Stomach (tissue), 9 donors: ENCODE measurements around the gene ATOH8. TPM values are rescaled to one million over a fixed set of nuclear protein-coding genes. Genes with fewer than 3 reads are reported as not detected.
A peak's percentile ranks its signal among the peaks of the same experiment; 100 is the strongest.

Source experiments
- DNase-seq, 2 donors: peaks; one replicate each; pipeline versions ENCODE4 v3.0.0 to v3.0.0-alpha.2; 2013 to 2019
- H3K27ac ChIP-seq, 5 donors: fragments of 200-600 bp in 4 of 5; sonication (generic) in 4 of 5; one replicate each; pipeline ENCODE4 v1.5.1; 2013 to 2019; ENCODE audit warnings: mild to moderate bottlenecking in 1 of 5, moderate library complexity in 1 of 5
- H3K27me3 ChIP-seq, 3 donors: fragments of 200-600 bp; sonication (generic); one replicate each; pipeline ENCODE4 v1.5.1; 2017 to 2019; ENCODE audit warnings: mixed run types in 1 of 3
- H3K36me3 ChIP-seq, 4 donors: fragments of 200-600 bp; sonication (generic); 1 replicate in 3 of 4; 2 replicates in 1 of 4; pipeline ENCODE4 v1.5.1; 2016 to 2019
- H3K4me1 ChIP-seq, 4 donors: fragments of 200-600 bp; sonication (generic); one replicate each; pipeline ENCODE4 v1.5.1; 2016 to 2019
- H3K4me3 ChIP-seq, 4 donors: fragments of 200-600 bp; sonication (generic) in 3 of 4; one replicate each; pipeline ENCODE4 v1.5.1; 2016 to 2019; ENCODE audit warnings: mild to moderate bottlenecking in 1 of 4
- H3K9me3 ChIP-seq, 4 donors: fragments of 200-600 bp; sonication (generic); one replicate each; pipeline ENCODE4 v1.5.1; 2016 to 2019
- EP300 ChIP-seq: sonication (generic); formaldehyde crosslinking; IDR thresholded peaks from one replicate; pipeline ENCODE4 v1.6.1; 2017; ENCODE audit warnings: antibody characterized with exemption
- POLR2A ChIP-seq, 4 donors: fragments of 450-650 bp; IDR thresholded peaks; one replicate each; pipeline ENCODE4 v1.6.1; 2016; ENCODE audit warnings: antibody characterized with exemption in 4 of 4, control low read depth in 2 of 4, mild to moderate bottlenecking in 1 of 4, moderate library complexity in 1 of 4
- POLR2AphosphoS5 ChIP-seq, 3 donors: sonication (generic); formaldehyde crosslinking; IDR thresholded peaks; one replicate each; pipeline ENCODE4 v1.6.1; 2016; ENCODE audit warnings: antibody characterized with exemption in 3 of 3
- WGBS, 5 donors: extraction: QIAGEN DNeasy Blood & Tissue Kit in 3 of 5; methylation state at CpG; one replicate each; pipeline versions ENCODE4 v1.1.5 to v1.1.7; 2013 to 2018; 5-methylcytosine and 5-hydroxymethylcytosine counted together
- intact Hi-C: fragments of 100-400 bp; cut with DNase I; formaldehyde crosslinking; loops from one replicate; pipeline ENCODE4 v1.15.1; 2023; ENCODE audit warnings: low total_unique reads
- polyA plus RNA-seq, 3 donors: library from polyadenylated mRNA; stranded (reverse); fragments of 200-250 nt; gene quantifications; one replicate each; pipeline ENCODE4 v1.2.3, GENCODE V29; 2013
- total RNA-seq, 5 donors: library from RNA; depleted of rRNA; stranded (reverse); fragments of >200 nt; gene quantifications; one replicate each; pipeline versions ENCODE4 v1.1.0 to v1.2.3, GENCODE V29; 2014 to 2016
- TF ChIP-seq, protein P1 (sequence below), 7 experiments: fragments of 450-650 bp in 4 of 7; fragments of 200-600 bp in 3 of 7; sonication (generic) in 3 of 7; IDR thresholded peaks; one replicate each; pipeline ENCODE4 v1.5.1; 2016 to 2019; ENCODE audit warnings: antibody characterized with exemption in 7 of 7, control low read depth in 2 of 7, mild to moderate bottlenecking in 1 of 7
- donor health status: healthy with polysubstance abuse.
- donor health status: Bipolar disorder and iron deficiency.
- donor health status: healthy.

Gene ATOH8
- total and polyA plus RNA-seq, 8 donors: 2.3 to 23.2 (median 13.3) TPM

GRCh38 chr2:85771486-85771885, 17.7 kb downstream of the ATOH8 start:
- Histone ChIP-seq H3K4me1 (peaks cover 71 to 85% (median 77%) of the 10 kb centered on the region in 4 donors), H3K36me3 (peaks cover 0 to 11% (median 1%) of the 10 kb centered on the region in 4 donors), H3K27me3 (peaks cover 0 to 6% (median 0%) of the 10 kb centered on the region in 3 donors), H3K4me3 (peak overlapping the region in 2 of 4 donors; percentile 13 to 18), H3K27ac (peak overlapping the region in 4 of 5 donors; percentile 81 to 87 (median 86)), H3K9me3 (no peaks in the 10 kb centered on the region)
- intact Hi-C loops: no loop called here
- no peak for DNase-seq
- TF ChIP-seq, protein P1, sequence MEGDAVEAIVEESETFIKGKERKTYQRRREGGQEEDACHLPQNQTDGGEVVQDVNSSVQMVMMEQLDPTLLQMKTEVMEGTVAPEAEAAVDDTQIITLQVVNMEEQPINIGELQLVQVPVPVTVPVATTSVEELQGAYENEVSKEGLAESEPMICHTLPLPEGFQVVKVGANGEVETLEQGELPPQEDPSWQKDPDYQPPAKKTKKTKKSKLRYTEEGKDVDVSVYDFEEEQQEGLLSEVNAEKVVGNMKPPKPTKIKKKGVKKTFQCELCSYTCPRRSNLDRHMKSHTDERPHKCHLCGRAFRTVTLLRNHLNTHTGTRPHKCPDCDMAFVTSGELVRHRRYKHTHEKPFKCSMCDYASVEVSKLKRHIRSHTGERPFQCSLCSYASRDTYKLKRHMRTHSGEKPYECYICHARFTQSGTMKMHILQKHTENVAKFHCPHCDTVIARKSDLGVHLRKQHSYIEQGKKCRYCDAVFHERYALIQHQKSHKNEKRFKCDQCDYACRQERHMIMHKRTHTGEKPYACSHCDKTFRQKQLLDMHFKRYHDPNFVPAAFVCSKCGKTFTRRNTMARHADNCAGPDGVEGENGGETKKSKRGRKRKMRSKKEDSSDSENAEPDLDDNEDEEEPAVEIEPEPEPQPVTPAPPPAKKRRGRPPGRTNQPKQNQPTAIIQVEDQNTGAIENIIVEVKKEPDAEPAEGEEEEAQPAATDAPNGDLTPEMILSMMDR (IDR thresholded peaks at IDR 0.05): no peak
- TF ChIP-seq EP300: no peak
- no peak for TF ChIP-seq POLR2AphosphoS5 (IDR thresholded peaks at IDR 0.05)
- TF ChIP-seq POLR2A (IDR thresholded peaks at IDR 0.05): no peak
- 58 to 71% (median 62%) methylated on average over 4 of the region's 4 CpGs for WGBS, 5 donors

GRCh38 chr2:85772019-85772745, 18.4 kb downstream of the ATOH8 start:
- peak overlapping the region; percentile 77 to 87 (median 84) for H3K27ac ChIP-seq
- peaks cover 0 to 6% (median 0%) of the 10 kb centered on the region in 3 donors for H3K27me3 ChIP-seq
- WGBS, 5 donors: 6 to 13% (median 8%) methylated on average over 6 to 37 of the region's 37 CpGs
- H3K4me1 ChIP-seq: peaks cover 71 to 82% (median 76%) of the 10 kb centered on the region in 4 donors
- peak; percentile 98 for DNase-seq
- H3K4me3 ChIP-seq: peak overlapping the region in 3 of 4 donors; percentile 9 to 18 (median 13)
- intact Hi-C loops: no loop called here
- no peaks in the 10 kb centered on the region for H3K9me3 ChIP-seq
- TF ChIP-seq POLR2A (IDR thresholded peaks at IDR 0.05) (no peak), EP300 (peak; percentile 94), POLR2AphosphoS5 (IDR thresholded peaks at IDR 0.05) (peak; percentile 95 to 99 (median 98))
- TF ChIP-seq, protein P1 (IDR thresholded peaks at IDR 0.05): peak in 1 of 7 experiments; percentile 24
- H3K36me3 ChIP-seq: peaks cover 0 to 15% (median 3%) of the 10 kb centered on the region in 4 donors

GRCh38 chr2:85772841-85773491, 19.2 kb downstream of the ATOH8 start:
- peak in 1 of 3 donors; percentile 7 for TF ChIP-seq POLR2AphosphoS5 (IDR thresholded peaks at IDR 0.05)
- TF ChIP-seq, protein P1 (IDR thresholded peaks at IDR 0.05): no peak
- WGBS, 5 donors: 56 to 68% (median 63%) methylated on average over 16 of the region's 16 CpGs
- H3K4me1 ChIP-seq: peaks cover 67 to 81% (median 74%) of the 10 kb centered on the region in 4 donors
- intact Hi-C loops: no loop called here
- DNase-seq: no peak
- H3K36me3 ChIP-seq: peaks cover 0 to 12% (median 3%) of the 10 kb centered on the region in 4 donors
- H3K27me3 ChIP-seq: peaks cover 0 to 6% (median 0%) of the 10 kb centered on the region in 3 donors
- no peaks in the 10 kb centered on the region for H3K9me3 ChIP-seq
- H3K4me3 ChIP-seq: peak overlapping the region in 2 of 4 donors; percentile 2 to 9
- H3K27ac ChIP-seq: peak overlapping the region; percentile 60 to 87 (median 84)

DNA sequence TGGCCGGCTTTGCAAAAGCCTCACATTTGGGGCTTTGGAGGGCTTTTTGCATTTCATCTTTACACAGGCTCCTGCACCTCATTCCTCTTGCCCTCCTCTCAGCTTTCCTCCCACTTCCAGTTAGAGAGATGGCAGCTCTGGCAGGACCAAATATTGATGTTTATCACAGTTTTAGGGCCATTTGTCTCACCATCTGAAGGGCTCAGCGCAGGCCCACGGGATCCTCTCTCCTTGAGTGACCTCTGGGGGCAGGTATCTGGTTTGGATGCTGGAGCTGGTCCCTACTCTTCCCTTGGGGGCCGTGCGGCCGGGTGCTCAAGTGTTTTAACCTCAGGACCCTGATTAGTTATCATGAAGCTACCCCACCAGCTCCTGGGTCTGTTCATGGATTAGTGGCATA, 19.9 kb downstream of the ATOH8 start:
- H3K9me3 ChIP-seq: no peaks in the 10 kb centered on the region
- peaks cover 0 to 19% (median 4%) of the 10 kb centered on the region in 4 donors for H3K36me3 ChIP-seq
- H3K4me1 ChIP-seq: peaks cover 59 to 76% (median 69%) of the 10 kb centered on the region in 4 donors
- peaks cover 0 to 6% (median 0%) of the 10 kb centered on the region in 3 donors for H3K27me3 ChIP-seq
- no peak for DNase-seq
- H3K4me3 ChIP-seq: no peak overlapping the region
- WGBS, 5 donors: 80 to 87% (median 84%) methylated on average over 6 of the region's 6 CpGs
- H3K27ac ChIP-seq: peak overlapping the region in 4 of 5 donors; percentile 81 to 87 (median 86)
- TF ChIP-seq EP300: no peak
- TF ChIP-seq, protein P1 (IDR thresholded peaks at IDR 0.05): no peak
- no peak for TF ChIP-seq POLR2AphosphoS5 (IDR thresholded peaks at IDR 0.05)
- no peak for TF ChIP-seq POLR2A (IDR thresholded peaks at IDR 0.05)
- intact Hi-C loops: no loop called here
